Progenitor cell of endocrine pancreas (in vitro differentiated cells): ENCODE results near the gene NME7. TPM values are rescaled to one million over a fixed set of nuclear protein-coding genes. Genes with fewer than 3 reads are reported as not detected.

ENCODE experiments used
- DNase-seq: peaks from one replicate; pipeline ENCODE4 v3.0.0; 2021; ENCODE audit warnings: low spot score; ENCODE audit not compliant: unreplicated experiment
- H3K27ac Mint-ChIP-seq: 2 replicates; pipeline ENCODE4 v1.8.0; 2021; ENCODE audit warnings: mild to moderate bottlenecking, moderate library complexity, mixed read lengths
- H3K27me3 Mint-ChIP-seq: 2 replicates; pipeline ENCODE4 v1.8.0; 2021; ENCODE audit warnings: mixed read lengths
- H3K36me3 Mint-ChIP-seq: 2 replicates; pipeline ENCODE4 v1.8.0; 2022; ENCODE audit warnings: mixed read lengths; ENCODE audit not compliant: insufficient read depth
- H3K4me1 Mint-ChIP-seq: 2 replicates; pipeline ENCODE4 v1.8.0; 2021; ENCODE audit warnings: low read depth, mixed read lengths
- H3K4me3 Mint-ChIP-seq: 2 replicates; pipeline ENCODE4 v1.8.0; 2021; ENCODE audit warnings: low read depth, mild to moderate bottlenecking, moderate library complexity, mixed read lengths
- H3K9me3 Mint-ChIP-seq: 2 replicates; pipeline ENCODE4 v1.8.0; 2021; ENCODE audit warnings: low read depth, mixed read lengths
- total RNA-seq: library from RNA; stranded (reverse); gene quantifications from 2 replicates; pipeline ENCODE4 v1.2.1, GENCODE V29; 2021
- TF ChIP-seq, protein P1 (sequence below): fragments of 200-600 bp; sonication (generic); IDR thresholded peaks from one replicate; pipeline ENCODE4 v1.5.0; 2021; ENCODE audit warnings: antibody characterized with exemption, mild to moderate bottlenecking; ENCODE audit not compliant: unreplicated experiment

The NME7 gene
- total RNA-seq, 1 donor from 2014 or later, result 32.7 TPM

DNA sequence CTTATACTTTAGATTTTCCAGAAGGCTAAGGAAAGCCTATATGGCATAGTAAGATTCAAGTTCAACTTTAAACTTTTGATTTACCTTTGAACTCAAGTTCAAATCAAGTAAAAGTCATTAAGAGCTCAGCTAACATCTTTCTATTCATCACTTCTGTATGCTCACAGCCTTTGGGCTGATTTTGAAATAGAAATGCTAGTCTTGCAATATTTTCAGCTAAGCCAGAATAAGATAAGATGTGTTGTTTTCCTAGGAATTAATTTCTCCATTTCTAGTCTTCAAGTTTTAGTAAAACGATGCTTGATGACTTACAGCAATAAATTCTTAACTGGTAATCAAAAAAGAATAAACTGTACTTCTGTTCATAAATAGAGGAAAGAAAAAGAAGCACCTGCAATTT is 225.5 kb downstream of the NME7 start:
- no peak for DNase-seq
- H3K4me3 Mint-ChIP-seq, result no peak overlapping the region
- H3K4me1 Mint-ChIP-seq, result peaks cover 29% of the 10 kb centered on the region
- TF ChIP-seq, protein P1, sequence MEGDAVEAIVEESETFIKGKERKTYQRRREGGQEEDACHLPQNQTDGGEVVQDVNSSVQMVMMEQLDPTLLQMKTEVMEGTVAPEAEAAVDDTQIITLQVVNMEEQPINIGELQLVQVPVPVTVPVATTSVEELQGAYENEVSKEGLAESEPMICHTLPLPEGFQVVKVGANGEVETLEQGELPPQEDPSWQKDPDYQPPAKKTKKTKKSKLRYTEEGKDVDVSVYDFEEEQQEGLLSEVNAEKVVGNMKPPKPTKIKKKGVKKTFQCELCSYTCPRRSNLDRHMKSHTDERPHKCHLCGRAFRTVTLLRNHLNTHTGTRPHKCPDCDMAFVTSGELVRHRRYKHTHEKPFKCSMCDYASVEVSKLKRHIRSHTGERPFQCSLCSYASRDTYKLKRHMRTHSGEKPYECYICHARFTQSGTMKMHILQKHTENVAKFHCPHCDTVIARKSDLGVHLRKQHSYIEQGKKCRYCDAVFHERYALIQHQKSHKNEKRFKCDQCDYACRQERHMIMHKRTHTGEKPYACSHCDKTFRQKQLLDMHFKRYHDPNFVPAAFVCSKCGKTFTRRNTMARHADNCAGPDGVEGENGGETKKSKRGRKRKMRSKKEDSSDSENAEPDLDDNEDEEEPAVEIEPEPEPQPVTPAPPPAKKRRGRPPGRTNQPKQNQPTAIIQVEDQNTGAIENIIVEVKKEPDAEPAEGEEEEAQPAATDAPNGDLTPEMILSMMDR, result no peak
- H3K27ac Mint-ChIP-seq, result no peak overlapping the region
- H3K27me3 Mint-ChIP-seq, result no peaks in the 10 kb centered on the region
- H3K36me3 Mint-ChIP-seq, result peaks cover 9% of the 10 kb centered on the region
- H3K9me3 Mint-ChIP-seq, result peaks cover 11% of the 10 kb centered on the region

DNA sequence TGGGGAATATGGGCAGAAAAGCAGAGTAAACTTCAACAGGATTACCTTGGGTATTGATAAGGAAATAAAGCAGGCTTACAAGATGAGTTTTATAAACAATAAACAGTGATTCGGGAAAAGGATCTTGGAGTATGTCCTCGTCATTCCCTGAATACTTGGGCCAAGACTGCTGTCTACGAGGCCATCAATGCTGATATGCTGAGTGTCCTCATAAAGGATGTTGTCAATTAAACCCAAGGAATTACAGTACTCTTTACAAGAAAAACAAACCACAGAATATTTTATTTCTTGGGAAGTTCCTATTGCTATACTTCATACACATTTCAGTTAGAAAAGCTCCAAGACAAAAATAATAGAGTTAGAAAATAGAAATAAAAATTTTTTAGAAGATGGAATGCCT is 226.2 kb downstream of the NME7 start:
- Mint-ChIP-seq H3K36me3 (peaks cover 8% of the 10 kb centered on the region), H3K9me3 (peaks cover 7% of the 10 kb centered on the region), H3K27ac (no peak overlapping the region), H3K27me3 (no peaks in the 10 kb centered on the region), H3K4me3 (no peak overlapping the region), H3K4me1 (peaks cover 24% of the 10 kb centered on the region)
- DNase-seq, result no peak
- TF ChIP-seq, protein P1, result no peak

DNA sequence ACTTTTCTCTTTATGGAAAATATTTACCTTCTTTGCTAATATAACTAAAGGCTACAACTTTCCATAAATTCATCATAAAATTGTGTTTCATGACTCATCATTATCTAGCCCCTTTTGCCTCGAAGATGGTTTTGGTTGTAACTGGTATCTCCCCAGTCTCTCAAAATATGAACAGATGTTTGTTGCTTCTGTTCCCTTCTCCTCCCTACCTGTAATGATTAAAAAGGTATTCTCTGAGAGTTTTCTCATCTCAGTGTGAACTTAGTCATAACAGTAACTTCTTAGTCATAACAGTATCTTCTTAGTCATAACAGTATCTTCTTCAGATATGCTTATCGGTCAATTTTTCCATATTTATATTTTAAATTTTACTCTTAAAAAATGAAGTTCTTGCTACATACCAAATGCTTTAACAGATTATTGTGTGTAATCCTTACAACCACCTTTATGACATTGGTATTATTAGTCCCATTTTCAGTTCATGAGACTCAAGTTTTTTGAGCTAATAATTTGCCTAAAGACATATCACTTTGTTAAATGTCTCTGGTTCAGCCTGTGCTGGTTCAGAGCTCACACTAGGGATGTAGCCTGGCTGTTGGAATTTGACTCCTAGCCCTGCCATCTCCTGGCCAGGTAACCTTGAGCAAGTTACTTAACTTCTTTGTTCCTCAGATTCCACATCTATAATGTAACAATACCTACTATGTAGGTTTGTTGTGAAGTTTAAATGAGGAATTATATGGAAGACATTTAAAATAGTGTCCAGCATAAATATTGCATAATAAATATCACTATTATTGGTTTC is 228.5 kb downstream of the NME7 start:
- no peaks in the 10 kb centered on the region for H3K9me3 Mint-ChIP-seq
- H3K36me3 Mint-ChIP-seq, result peaks cover 6% of the 10 kb centered on the region

DNA sequence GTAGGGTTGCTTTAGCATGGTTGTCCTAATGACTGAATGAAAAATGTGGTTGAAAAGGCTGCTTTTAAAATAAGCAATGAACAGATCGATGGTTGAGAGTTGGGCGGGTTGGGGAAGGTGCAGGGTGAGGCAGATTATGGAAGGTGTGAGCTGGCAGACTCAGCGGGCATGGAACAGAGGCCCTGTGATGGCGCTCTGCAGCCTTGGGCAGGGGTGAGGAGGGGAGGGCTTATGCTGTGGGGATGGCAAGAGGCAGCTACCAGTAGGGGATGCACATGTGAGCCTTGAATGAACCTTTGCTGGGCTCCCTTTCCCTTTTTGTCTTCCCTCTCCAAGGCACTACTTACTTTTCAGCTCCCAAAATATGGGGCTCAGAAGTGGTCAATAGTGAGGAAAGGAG is 230.2 kb downstream of the NME7 start:
- no peak for DNase-seq
- Mint-ChIP-seq H3K4me1 (peaks cover 12% of the 10 kb centered on the region), H3K4me3 (no peak overlapping the region), H3K27ac (peak overlapping the region; percentile 3), H3K27me3 (no peaks in the 10 kb centered on the region), H3K36me3 (peaks cover 10% of the 10 kb centered on the region), H3K9me3 (no peaks in the 10 kb centered on the region)
- TF ChIP-seq, protein P1, result no peak

More for the DNA sequence above, 228.5 kb downstream of the NME7 start:
- H3K4me1 Mint-ChIP-seq, result peaks cover 8% of the 10 kb centered on the region
- TF ChIP-seq, protein P1, result no peak
- H3K27me3 Mint-ChIP-seq, result no peaks in the 10 kb centered on the region
- no peak overlapping the region for H3K4me3 Mint-ChIP-seq
- H3K27ac Mint-ChIP-seq, result no peak overlapping the region
- DNase-seq, result no peak

DNA sequence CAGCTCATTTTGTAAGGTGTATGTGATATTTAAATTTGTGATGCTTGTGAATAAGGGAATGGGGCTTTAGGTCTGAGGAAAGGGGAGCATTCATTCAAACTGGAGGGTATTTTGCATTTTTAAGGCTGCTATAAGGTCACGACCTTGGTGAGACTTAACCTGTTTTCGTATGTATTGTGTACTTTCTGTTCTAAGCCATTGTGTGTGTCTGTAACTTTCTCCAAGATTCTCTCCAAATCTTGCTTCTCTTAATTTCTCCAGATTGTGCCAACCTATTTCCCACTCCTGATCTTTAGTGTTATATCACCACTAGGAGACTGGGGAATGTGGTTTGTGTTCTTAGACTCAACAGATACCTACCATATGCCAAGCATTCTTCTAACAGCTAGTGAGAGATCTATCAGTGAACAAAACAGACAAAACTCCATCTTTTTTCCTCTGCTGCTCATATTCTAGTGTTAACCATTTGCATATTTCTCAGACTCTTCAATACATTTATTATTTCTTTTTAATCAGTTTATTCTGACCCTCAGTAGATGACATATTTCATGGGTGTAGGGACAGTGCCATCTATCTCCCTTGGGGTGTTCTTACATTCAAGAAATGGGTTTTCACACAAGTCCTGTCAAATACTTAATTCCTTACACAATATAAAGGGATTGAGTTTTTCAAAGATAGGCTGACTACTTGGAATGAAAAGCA is 233.6 kb downstream of the NME7 start:
- H3K9me3 Mint-ChIP-seq, result no peaks in the 10 kb centered on the region
- no peaks in the 10 kb centered on the region for H3K27me3 Mint-ChIP-seq
- H3K36me3 Mint-ChIP-seq, result peaks cover 31% of the 10 kb centered on the region
- H3K4me3 Mint-ChIP-seq, result no peak overlapping the region
- peak overlapping the region; percentile 81 for H3K27ac Mint-ChIP-seq
- DNase-seq, result no peak
- H3K4me1 Mint-ChIP-seq, result peaks cover 18% of the 10 kb centered on the region
- TF ChIP-seq, protein P1, result no peak
